Parathyroid adenoma (tissue), 2 donors: ENCODE measurements around the gene FBXL17.

Experiments
- H2AFZ ChIP-seq: fragments of 300-600 bp; sonication (generic); one replicate; pipeline ENCODE4 v1.7.0; 2017; ENCODE audit warnings: antibody characterized with exemption, mild to moderate bottlenecking
- H3K27ac ChIP-seq: fragments of 300-600 bp; sonication (generic); one replicate; pipeline ENCODE4 v1.7.0; 2017
- H3K27me3 ChIP-seq: fragments of 300-600 bp; sonication (generic); one replicate; pipeline ENCODE4 v1.7.0; 2017; ENCODE audit warnings: low read length; ENCODE audit not compliant: control insufficient read depth, insufficient read depth
- H3K36me3 ChIP-seq: fragments of 300-600 bp; sonication (generic); one replicate; pipeline ENCODE4 v1.7.0; 2017; ENCODE audit warnings: low read length; ENCODE audit not compliant: control insufficient read depth, insufficient read depth
- H3K4me1 ChIP-seq: fragments of 300-600 bp; sonication (generic); one replicate; pipeline ENCODE4 v1.7.0; 2017; ENCODE audit warnings: control low read depth
- H3K4me2 ChIP-seq: fragments of 300-600 bp; sonication (generic); one replicate; pipeline ENCODE4 v1.7.0; 2017; ENCODE audit warnings: low read length
- H3K4me3 ChIP-seq: fragments of 300-600 bp; sonication (generic); one replicate; pipeline ENCODE4 v1.7.0; 2017; ENCODE audit warnings: low read depth, low read length
- H3K79me2 ChIP-seq: fragments of 300-600 bp; sonication (generic); one replicate; pipeline ENCODE4 v1.7.0; 2017; ENCODE audit warnings: control low read depth
- H3K9ac ChIP-seq: fragments of 300-600 bp; sonication (generic); one replicate; pipeline ENCODE4 v1.7.0; 2017; ENCODE audit warnings: mild to moderate bottlenecking
- H3K9me3 ChIP-seq: fragments of 300-600 bp; sonication (generic); one replicate; pipeline ENCODE4 v1.7.0; 2017; ENCODE audit warnings: low read length; ENCODE audit not compliant: control insufficient read depth
- CTCF ChIP-seq: fragments of 300-600 bp; sonication (generic); IDR thresholded peaks from one replicate; pipeline ENCODE4 v1.7.0; 2017; ENCODE audit warnings: antibody characterized with exemption, mild to moderate bottlenecking
- donor health status: primary hyperparathyroidism.

Gene FBXL17

GRCh38 chr5:108109059-108109458, 272.8 kb downstream of the FBXL17 start:
- Histone ChIP-seq H3K9ac (no peak overlapping the region), H3K27ac (no peak overlapping the region), H3K9me3 (no peaks in the 10 kb centered on the region), H3K27me3 (no peaks in the 10 kb centered on the region), H3K36me3 (no peaks in the 10 kb centered on the region), H3K4me2 (no peak overlapping the region), H3K4me1 (no peaks in the 10 kb centered on the region), H2AFZ (no peak overlapping the region), H3K4me3 (no peak overlapping the region), H3K79me2 (no peaks in the 10 kb centered on the region)
- no peak for TF ChIP-seq CTCF

- TF ChIP-seq CTCF: no peak
- H3K79me2 ChIP-seq: no peaks in the 10 kb centered on the region
- H3K4me3 ChIP-seq: no peak overlapping the region
- H3K36me3 ChIP-seq: no peaks in the 10 kb centered on the region
- no peaks in the 10 kb centered on the region for H3K9me3 ChIP-seq
- no peak overlapping the region for H3K4me2 ChIP-seq
- no peak overlapping the region for H3K9ac ChIP-seq
- H3K27ac ChIP-seq: no peak overlapping the region
- no peak overlapping the region for H2AFZ ChIP-seq
- no peaks in the 10 kb centered on the region for H3K4me1 ChIP-seq
- no peaks in the 10 kb centered on the region for H3K27me3 ChIP-seq
Measured at GRCh38 chr5:108104448-108104847, 277.4 kb downstream of the FBXL17 start.

GRCh38 chr5:108102463-108102862, 279.4 kb downstream of the FBXL17 start:
- no peaks in the 10 kb centered on the region for H3K4me1 ChIP-seq
- H3K4me2 ChIP-seq: no peak overlapping the region
- no peaks in the 10 kb centered on the region for H3K79me2 ChIP-seq
- no peak overlapping the region for H2AFZ ChIP-seq
- H3K27me3 ChIP-seq: no peaks in the 10 kb centered on the region
- no peak overlapping the region for H3K9ac ChIP-seq
- no peaks in the 10 kb centered on the region for H3K9me3 ChIP-seq
- no peak overlapping the region for H3K27ac ChIP-seq
- no peak for TF ChIP-seq CTCF
- H3K4me3 ChIP-seq: no peak overlapping the region
- no peaks in the 10 kb centered on the region for H3K36me3 ChIP-seq

- Histone ChIP-seq H3K4me3 (no peak overlapping the region), H3K36me3 (no peaks in the 10 kb centered on the region), H3K27ac (no peak overlapping the region), H3K79me2 (no peaks in the 10 kb centered on the region), H3K27me3 (no peaks in the 10 kb centered on the region), H3K4me2 (no peak overlapping the region), H3K9ac (no peak overlapping the region), H3K4me1 (no peaks in the 10 kb centered on the region), H3K9me3 (no peaks in the 10 kb centered on the region), H2AFZ (no peak overlapping the region)
- no peak for TF ChIP-seq CTCF
Measured at GRCh38 chr5:108101821-108102220, 280.1 kb downstream of the FBXL17 start.

- H3K4me1 ChIP-seq: no peaks in the 10 kb centered on the region
- no peaks in the 10 kb centered on the region for H3K9me3 ChIP-seq
- H2AFZ ChIP-seq: no peak overlapping the region
- TF ChIP-seq CTCF: no peak
- H3K79me2 ChIP-seq: no peaks in the 10 kb centered on the region
- H3K27me3 ChIP-seq: no peaks in the 10 kb centered on the region
- no peak overlapping the region for H3K4me2 ChIP-seq
- no peak overlapping the region for H3K27ac ChIP-seq
- H3K36me3 ChIP-seq: no peaks in the 10 kb centered on the region
- H3K9ac ChIP-seq: no peak overlapping the region
- H3K4me3 ChIP-seq: no peak overlapping the region
Measured at GRCh38 chr5:108101130-108101529, 280.8 kb downstream of the FBXL17 start.
